Measurements from ENCODE around the gene TMEM130. TPM values are rescaled to one million over a fixed set of nuclear protein-coding genes. Genes with fewer than 3 reads are reported as not detected.

TMEM130 gene
- total RNA-seq, 2 donors from 2014 or later, result 0.36 to 83.6 TPM

- H3K4me1 ChIP-seq (replicated peaks), result peaks cover 4% of the 10 kb centered on the region
- H3K4me3 ChIP-seq, result no peak overlapping the region
- no peak for DNase-seq (ENCODE audit: low spot score)
- no peaks in the 10 kb centered on the region for H3K36me3 ChIP-seq
- no peak overlapping the region for H3K27ac ChIP-seq
- intact Hi-C loops (cut with DNase I), result no loop called here
- H3K9me3 ChIP-seq, result no peaks in the 10 kb centered on the region
- TF ChIP-seq CTCF (IDR thresholded peaks at IDR 0.05) (no peak), POLR2A (IDR thresholded peaks at IDR 0.05) (no peak), POLR2AphosphoS5 (IDR thresholded peaks at IDR 0.05) (no peak)
- no peaks in the 10 kb centered on the region for H3K27me3 ChIP-seq (replicated peaks; ENCODE audit: insufficient read depth)
- 87% methylated on average over 4 of the region's 4 CpGs for WGBS
Observed at GRCh38 chr7:98884416-98884815, 14.6 kb upstream of the TMEM130 start.

GRCh38 chr7:98881561-98882315, 11.9 kb upstream of the TMEM130 start:
- Histone ChIP-seq H3K4me3 (no peak overlapping the region), H3K27ac (no peak overlapping the region), H3K4me1 (replicated peaks) (peaks cover 4% of the 10 kb centered on the region), H3K9me3 (no peaks in the 10 kb centered on the region), H3K27me3 (replicated peaks; ENCODE audit: insufficient read depth) (no peaks in the 10 kb centered on the region), H3K36me3 (no peaks in the 10 kb centered on the region)
- no peak for DNase-seq (ENCODE audit: low spot score)
- intact Hi-C loops (cut with DNase I), result no loop called here
- TF ChIP-seq CTCF (IDR thresholded peaks at IDR 0.05) (no peak), POLR2A (IDR thresholded peaks at IDR 0.05) (no peak), POLR2AphosphoS5 (IDR thresholded peaks at IDR 0.05) (no peak)
- 67% methylated on average over 9 of the region's 9 CpGs for WGBS

- no peak for TF ChIP-seq POLR2AphosphoS5 (IDR thresholded peaks at IDR 0.05)
- TF ChIP-seq POLR2A (IDR thresholded peaks at IDR 0.05), result no peak
- TF ChIP-seq CTCF (IDR thresholded peaks at IDR 0.05), result no peak
- Histone ChIP-seq H3K27me3 (replicated peaks; ENCODE audit: insufficient read depth) (no peaks in the 10 kb centered on the region), H3K4me3 (no peak overlapping the region), H3K27ac (no peak overlapping the region), H3K4me1 (replicated peaks) (peaks cover 4% of the 10 kb centered on the region), H3K36me3 (no peaks in the 10 kb centered on the region), H3K9me3 (no peaks in the 10 kb centered on the region)
- intact Hi-C loops (cut with DNase I), result no loop called here
- WGBS, result 95% methylated on average over 8 of the region's 8 CpGs
- no peak for DNase-seq (ENCODE audit: low spot score)
Observed at GRCh38 chr7:98880485-98880884, 10.7 kb upstream of the TMEM130 start.

GRCh38 chr7:98879979-98880315, 10.1 kb upstream of the TMEM130 start:
- Histone ChIP-seq H3K4me3 (peak overlapping the region; percentile 99 to 100), H3K4me1 (replicated peaks) (peaks cover 4% of the 10 kb centered on the region), H3K9me3 (no peaks in the 10 kb centered on the region), H3K36me3 (no peaks in the 10 kb centered on the region), H3K27ac (peak overlapping the region; percentile 89 to 95), H3K27me3 (replicated peaks; ENCODE audit: insufficient read depth) (no peaks in the 10 kb centered on the region)
- intact Hi-C loops (cut with DNase I), result no loop called here
- TF ChIP-seq POLR2A (IDR thresholded peaks at IDR 0.05) (no peak), POLR2AphosphoS5 (IDR thresholded peaks at IDR 0.05) (no peak), CTCF (IDR thresholded peaks at IDR 0.05) (no peak)
- WGBS, result 51% methylated on average over 9 of the region's 9 CpGs
- no peak for DNase-seq (ENCODE audit: low spot score)

Measured in prostate gland (tissue), 2 donors.